Measurements from ENCODE around the gene TIMP2. TPM values are rescaled to one million over a fixed set of nuclear protein-coding genes. Genes with fewer than 3 reads are reported as not detected.

Gene TIMP2
- total and polyA plus RNA-seq, 2 donors (not counting 3 experiments of a cell fraction or from before 2014, with no cell fraction given): 138 to 318 TPM

DNA sequence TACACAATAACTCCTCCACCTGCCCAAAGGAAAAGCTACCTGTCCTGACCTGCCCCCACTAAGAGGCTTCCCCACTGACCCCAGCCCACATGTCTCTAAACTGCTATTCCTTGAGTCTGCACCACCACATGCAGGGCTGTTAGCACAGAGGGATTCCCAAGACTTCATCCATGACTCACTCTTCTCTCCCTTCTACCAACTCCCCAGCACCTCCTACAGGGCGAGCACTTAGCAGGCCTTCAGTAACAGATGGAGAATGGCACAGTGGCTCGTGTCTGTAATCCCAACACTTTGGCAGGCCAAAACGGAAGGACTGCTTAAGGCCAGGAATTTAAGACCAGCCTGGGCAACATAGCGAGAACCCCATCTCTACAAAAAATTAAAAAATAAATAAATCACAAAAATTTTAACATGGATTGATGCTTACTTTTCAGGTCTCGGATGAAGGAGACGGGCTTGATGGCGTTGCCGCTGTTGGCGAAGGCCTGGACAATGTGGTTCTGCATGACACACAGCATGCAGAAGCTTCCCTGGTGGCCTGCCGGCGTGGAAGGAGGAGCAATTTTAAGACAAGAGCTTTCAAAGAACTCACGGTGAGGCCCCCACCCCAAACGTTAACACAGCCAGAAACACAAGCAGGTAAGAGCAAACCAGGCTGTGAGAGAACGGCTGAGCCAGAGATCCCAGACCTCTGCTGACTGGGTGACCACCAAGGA is 96.6 kb downstream of the TIMP2 start:
- dilution Hi-C loops (cut with MboI; ENCODE audit: extremely low pct_ligation_motif_present, low sequenced_read_pairs): no loop called here

More for the DNA sequence above, 96.6 kb downstream of the TIMP2 start:
- H3K9ac ChIP-seq (replicated peaks; ENCODE audit: extremely low read depth, insufficient read depth, low read length): no peak overlapping the region
- TF ChIP-seq, protein P1, sequence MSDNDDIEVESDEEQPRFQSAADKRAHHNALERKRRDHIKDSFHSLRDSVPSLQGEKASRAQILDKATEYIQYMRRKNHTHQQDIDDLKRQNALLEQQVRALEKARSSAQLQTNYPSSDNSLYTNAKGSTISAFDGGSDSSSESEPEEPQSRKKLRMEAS (IDR thresholded peaks at IDR 0.05; ENCODE audit: insufficient read depth, insufficient read length): no peak
- TF ChIP-seq POLR2A (IDR thresholded peaks at IDR 0.05; ENCODE audit: low read depth, low read length): no peak
- TF ChIP-seq CTCF (IDR thresholded peaks at IDR 0.05; ENCODE audit: extremely low read depth in 1 of 2, insufficient read depth in 1 of 2, low read depth in 1 of 2, low read length in 2 of 2): peak; percentile 39
- TF ChIP-seq EZH2 (IDR thresholded peaks at IDR 0.05; ENCODE audit: borderline replicate concordance, low read depth, low read length, severe bottlenecking): no peak
- no peak for TF ChIP-seq GATA2 (IDR thresholded peaks at IDR 0.05; ENCODE audit: insufficient read depth, insufficient read length, low read depth, low read length)
- no peak for TF ChIP-seq MYC (IDR thresholded peaks at IDR 0.05; ENCODE audit: low read depth, low read length)
- TF ChIP-seq JUN (IDR thresholded peaks at IDR 0.05; ENCODE audit: borderline replicate concordance, insufficient read depth, insufficient read length, low read depth): no peak
- no TSS peak for BruUV-seq (replicated peaks)
- H3K27me3 ChIP-seq (ENCODE audit: control insufficient read depth in 2 of 2, insufficient read depth in 2 of 2, low read length in 2 of 2): no peaks in the 10 kb centered on the region
- H3K27ac ChIP-seq (ENCODE audit: insufficient read depth, low read depth, low read length): no peak overlapping the region
- H3K4me2 ChIP-seq (ENCODE audit: insufficient read depth, low read length): no peak overlapping the region
- H3K9me1 ChIP-seq (replicated peaks; ENCODE audit: control insufficient read depth, extremely low read depth, insufficient read depth, low read length): no peaks in the 10 kb centered on the region
- H4K20me1 ChIP-seq (replicated peaks; ENCODE audit: control insufficient read depth, extremely low read depth, insufficient read depth, low read length): no peaks in the 10 kb centered on the region
- intact Hi-C loops (cut with micrococcal nuclease): no loop called here
- peaks cover 4% of the 10 kb centered on the region for H3K4me1 ChIP-seq (ENCODE audit: control insufficient read depth, extremely low read depth, insufficient read depth, low read length)
- H3K9me3 ChIP-seq (replicated peaks; ENCODE audit: control insufficient read depth, insufficient read depth, low read length): no peaks in the 10 kb centered on the region
- DNase-seq (ENCODE audit: low read depth, low spot score) (peak; percentile 35), FAIRE-seq (peak; percentile 62)
- H3K79me2 ChIP-seq (ENCODE audit: control insufficient read depth, insufficient read depth, low read length): peaks cover 11% of the 10 kb centered on the region
- H2AFZ ChIP-seq (ENCODE audit: low read depth, low read length): no peak overlapping the region
- CTCF ChIA-PET: interaction anchor here (1.1 to 1.6 kb wide), 3 partner anchors 10 to 332 kb away, joined by 4 to 5 read pairs (median 5); no protein-coding TSS in a partner anchor
- POLR2A ChIA-PET: no interaction called here
- H3K36me3 ChIP-seq (ENCODE audit: control insufficient read depth in 2 of 2, extremely low read depth in 1 of 2, insufficient read depth in 2 of 2, low read length in 2 of 2): peaks cover 21 to 36% of the 10 kb centered on the region in 2 experiments
- H3K4me3 ChIP-seq (replicated peaks in 1 of 3; ENCODE audit: insufficient read depth in 1 of 3, low read depth in 1 of 3, low read length in 3 of 3): no peak overlapping the region
